ENCODE measurements around the gene PPP1R12A.

DNA sequence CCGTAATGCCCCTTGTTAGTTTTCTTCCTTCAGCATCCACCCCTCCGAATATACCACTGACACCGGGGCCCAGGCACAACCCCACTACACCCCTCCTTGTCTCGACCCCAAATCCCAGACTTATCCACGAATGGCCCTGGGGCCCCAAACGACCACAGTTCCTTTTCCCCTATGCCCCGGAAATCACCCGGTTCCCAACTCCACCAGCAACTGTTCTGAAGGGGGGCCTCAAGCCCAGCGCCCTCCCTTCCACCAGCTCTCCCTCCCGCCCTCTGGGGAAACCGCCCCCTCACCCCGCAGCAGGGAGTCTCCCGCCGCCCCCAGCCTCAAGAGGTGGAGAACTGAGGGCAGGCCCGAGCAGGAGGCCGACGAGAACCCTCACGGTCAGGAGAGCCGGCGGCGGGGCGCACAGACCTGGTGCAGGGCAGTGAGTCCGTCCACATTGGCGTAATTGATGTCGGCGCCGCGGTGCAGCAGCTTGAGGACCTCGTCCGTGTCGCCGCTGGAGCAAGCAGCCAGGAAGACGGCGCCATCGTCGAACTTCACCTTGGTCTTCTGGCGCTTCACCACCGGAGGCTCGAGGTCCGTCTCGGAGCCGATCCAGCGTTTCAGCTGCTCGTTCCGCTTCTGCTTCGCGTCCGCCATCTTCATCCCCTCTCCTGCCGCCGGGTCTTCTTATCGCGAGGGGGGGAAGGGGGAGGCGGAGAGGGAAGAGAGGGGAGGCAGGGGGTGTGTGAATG lies 446 bp downstream of the PPP1R12A start:
- peak; percentile 82; the same call in 1 of the 2 replicates for TF ChIP-seq ZBTB7A (IDR thresholded peaks at IDR 0.05; ENCODE audit: borderline replicate concordance, control insufficient read depth, low read depth, low read length)
- TF ChIP-seq, protein P1, sequence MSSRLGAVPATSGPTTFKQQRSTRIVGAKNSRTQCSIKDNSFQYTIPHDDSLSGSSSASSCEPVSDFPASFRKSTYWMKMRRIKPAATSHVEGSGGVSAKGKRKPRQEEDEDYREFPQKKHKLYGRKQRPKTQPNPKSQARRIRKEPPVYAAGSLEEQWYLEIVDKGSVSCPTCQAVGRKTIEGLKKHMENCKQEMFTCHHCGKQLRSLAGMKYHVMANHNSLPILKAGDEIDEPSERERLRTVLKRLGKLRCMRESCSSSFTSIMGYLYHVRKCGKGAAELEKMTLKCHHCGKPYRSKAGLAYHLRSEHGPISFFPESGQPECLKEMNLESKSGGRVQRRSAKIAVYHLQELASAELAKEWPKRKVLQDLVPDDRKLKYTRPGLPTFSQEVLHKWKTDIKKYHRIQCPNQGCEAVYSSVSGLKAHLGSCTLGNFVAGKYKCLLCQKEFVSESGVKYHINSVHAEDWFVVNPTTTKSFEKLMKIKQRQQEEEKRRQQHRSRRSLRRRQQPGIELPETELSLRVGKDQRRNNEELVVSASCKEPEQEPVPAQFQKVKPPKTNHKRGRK (tag; IDR thresholded peaks at IDR 0.05) = no peak
- no peak for TF ChIP-seq TCF7L2 (IDR thresholded peaks at IDR 0.05; ENCODE audit: low read depth, low read length)
- no peak; the same call in 1 of the 2 replicates for TF ChIP-seq HCFC1 (IDR thresholded peaks at IDR 0.05; ENCODE audit: low read depth, low read length)
- no peak for TF ChIP-seq NRF1 (conservative IDR thresholded peaks at IDR 0.05 in 1 of 2, IDR thresholded peaks at IDR 0.05 in 1 of 2)
- TF ChIP-seq ARID2 (IDR thresholded peaks at IDR 0.05) = no peak
- TF ChIP-seq CBFA2T2 (conservative IDR thresholded peaks at IDR 0.05) = no peak
- TF ChIP-seq, protein P2, sequence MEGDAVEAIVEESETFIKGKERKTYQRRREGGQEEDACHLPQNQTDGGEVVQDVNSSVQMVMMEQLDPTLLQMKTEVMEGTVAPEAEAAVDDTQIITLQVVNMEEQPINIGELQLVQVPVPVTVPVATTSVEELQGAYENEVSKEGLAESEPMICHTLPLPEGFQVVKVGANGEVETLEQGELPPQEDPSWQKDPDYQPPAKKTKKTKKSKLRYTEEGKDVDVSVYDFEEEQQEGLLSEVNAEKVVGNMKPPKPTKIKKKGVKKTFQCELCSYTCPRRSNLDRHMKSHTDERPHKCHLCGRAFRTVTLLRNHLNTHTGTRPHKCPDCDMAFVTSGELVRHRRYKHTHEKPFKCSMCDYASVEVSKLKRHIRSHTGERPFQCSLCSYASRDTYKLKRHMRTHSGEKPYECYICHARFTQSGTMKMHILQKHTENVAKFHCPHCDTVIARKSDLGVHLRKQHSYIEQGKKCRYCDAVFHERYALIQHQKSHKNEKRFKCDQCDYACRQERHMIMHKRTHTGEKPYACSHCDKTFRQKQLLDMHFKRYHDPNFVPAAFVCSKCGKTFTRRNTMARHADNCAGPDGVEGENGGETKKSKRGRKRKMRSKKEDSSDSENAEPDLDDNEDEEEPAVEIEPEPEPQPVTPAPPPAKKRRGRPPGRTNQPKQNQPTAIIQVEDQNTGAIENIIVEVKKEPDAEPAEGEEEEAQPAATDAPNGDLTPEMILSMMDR (IDR thresholded peaks at IDR 0.05 in 2 of 3, conservative IDR thresholded peaks at IDR 0.05 in 1 of 3; ENCODE audit: insufficient read depth in 2 of 3, low read depth in 1 of 3, low read length in 3 of 3) = no peak
- TF ChIP-seq ZNF384 (IDR thresholded peaks at IDR 0.05; ENCODE audit: low read depth, low read length) = no peak
- TF ChIP-seq SMC3 (conservative IDR thresholded peaks at IDR 0.05; ENCODE audit: insufficient read depth, low read depth, low read length) = no peak
- TF ChIP-seq BRD4 (IDR thresholded peaks at IDR 0.05) = peak; percentile 68; the same call in 1 of the 2 replicates
- no peak for TF ChIP-seq COPS2 (conservative IDR thresholded peaks at IDR 0.05)

Data from K562 (cell line).